HuH-7 (cell line): ENCODE measurements around the gene HACD1.

Experiments used
- DNase-seq: peaks from one replicate; pipeline ENCODE4 v3.0.0; 2011; ENCODE audit warnings: low spot score

The HACD1 gene

GRCh38 chr10:17617031-17617911 is at the start of gene HACD1:
Gene HACD1, minus strand, starts transcription at chr10:17617374. Its CDS starts 35 bp downstream, at chr10:17617339.
- peak; percentile 92 for DNase-seq

GRCh38 chr10:17665747-17666146 is 48.6 kb upstream of the HACD1 start:
- DNase-seq: no peak

- no peak for DNase-seq
Measured at GRCh38 chr10:17663450-17663849, 46.3 kb upstream of the HACD1 start.

GRCh38 chr10:17662193-17663138 is 45.3 kb upstream of the HACD1 start:
- no peak for DNase-seq

- no peak for DNase-seq
Measured at GRCh38 chr10:17661510-17661909, 44.3 kb upstream of the HACD1 start.

GRCh38 chr10:17660921-17661320 is 43.7 kb upstream of the HACD1 start:
- no peak for DNase-seq

- no peak for DNase-seq
Measured at GRCh38 chr10:17659365-17659764, 42.2 kb upstream of the HACD1 start.

GRCh38 chr10:17657103-17657500 is 39.9 kb upstream of the HACD1 start:
- DNase-seq: no peak

- no peak for DNase-seq
Measured at GRCh38 chr10:17655567-17656146, 38.5 kb upstream of the HACD1 start.

- no peak for DNase-seq
Measured at GRCh38 chr10:17655009-17655408, 37.8 kb upstream of the HACD1 start.

GRCh38 chr10:17652585-17652984 is 35.4 kb upstream of the HACD1 start:
- DNase-seq: no peak

- no peak for DNase-seq
Measured at GRCh38 chr10:17651896-17652295, 34.7 kb upstream of the HACD1 start.

- DNase-seq: no peak
Measured at GRCh38 chr10:17650416-17650815, 33.2 kb upstream of the HACD1 start.

- no peak for DNase-seq
Measured at GRCh38 chr10:17649836-17650235, 32.7 kb upstream of the HACD1 start.

GRCh38 chr10:17649052-17649451 is 31.9 kb upstream of the HACD1 start:
- DNase-seq: no peak

- no peak for DNase-seq
Measured at GRCh38 chr10:17648243-17649035, 31.3 kb upstream of the HACD1 start.

GRCh38 chr10:17647326-17647725 is 30.2 kb upstream of the HACD1 start:
- no peak for DNase-seq

GRCh38 chr10:17645621-17646345 is 28.6 kb upstream of the HACD1 start:
- no peak for DNase-seq

- DNase-seq: no peak
Measured at GRCh38 chr10:17644485-17644943, 27.3 kb upstream of the HACD1 start.

- DNase-seq: peak; percentile 83
Measured at GRCh38 chr10:17643755-17644484, 26.7 kb upstream of the HACD1 start, which contains the start of gene STAM. Gene STAM, plus strand, starts transcription at chr10:17644151. Its CDS starts 189 bp downstream, at chr10:17644340.
